Measurements from ENCODE around the gene SNX6.

The SNX6 gene

GRCh38 chr14:34610101-34610500 lies 19.8 kb downstream of the SNX6 start:
- Histone ChIP-seq H2AFZ (ENCODE audit: low read length) (no peak overlapping the region), H3K9me2 (ENCODE audit: low read depth, low read length) (no peaks in the 10 kb centered on the region), H3K4me2 (ENCODE audit: low read length) (no peak overlapping the region), H3K9me3 (ENCODE audit: low read length) (no peaks in the 10 kb centered on the region), H3K36me3 (ENCODE audit: insufficient read depth, low read length) (peaks cover 35% of the 10 kb centered on the region), H3K79me2 (ENCODE audit: insufficient read depth, low read length) (no peaks in the 10 kb centered on the region), H3F3A (ENCODE audit: insufficient read depth, low read length) (no peaks in the 10 kb centered on the region), H3K27ac (ENCODE audit: low read depth, low read length, poor library complexity, severe bottlenecking) (no peak overlapping the region), H3K27me3 (ENCODE audit: insufficient read depth, low read length) (no peaks in the 10 kb centered on the region), H3K4me3 (ENCODE audit: low read depth, low read length, poor library complexity, severe bottlenecking) (no peak overlapping the region), H3K4me1 (ENCODE audit: insufficient read depth, low read length, severe bottlenecking) (no peaks in the 10 kb centered on the region), H3K9ac (ENCODE audit: low read length) (no peak overlapping the region), H4K20me1 (ENCODE audit: insufficient read depth, low read length) (no peaks in the 10 kb centered on the region)
- TF ChIP-seq EZH2 (IDR thresholded peaks at IDR 0.05; ENCODE audit: borderline replicate concordance, low read length) (no peak), CTCF (IDR thresholded peaks at IDR 0.05; ENCODE audit: low read length) (no peak)

DNA sequence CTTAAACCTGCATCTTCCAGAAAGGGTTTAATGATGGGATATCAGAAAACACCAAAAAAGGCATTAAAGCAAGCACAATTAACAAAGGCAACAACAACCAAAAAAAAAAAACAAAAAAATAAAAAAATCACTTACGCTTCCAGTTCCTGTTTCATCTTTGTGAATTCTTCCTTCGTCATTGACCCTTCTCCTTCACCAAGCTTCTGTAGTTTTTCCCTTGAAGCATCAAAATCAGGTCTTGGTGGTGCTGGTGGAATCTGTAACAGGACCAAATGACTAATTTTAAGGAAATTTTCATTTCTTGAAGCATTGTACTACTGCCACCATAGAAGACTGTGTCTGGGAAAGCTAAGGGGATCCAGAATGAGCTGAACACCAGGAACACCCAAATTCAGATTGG lies 24.5 kb downstream of the SNX6 start:
- peaks cover 70% of the 10 kb centered on the region for H3K36me3 ChIP-seq (ENCODE audit: insufficient read depth, low read length)

DNA sequence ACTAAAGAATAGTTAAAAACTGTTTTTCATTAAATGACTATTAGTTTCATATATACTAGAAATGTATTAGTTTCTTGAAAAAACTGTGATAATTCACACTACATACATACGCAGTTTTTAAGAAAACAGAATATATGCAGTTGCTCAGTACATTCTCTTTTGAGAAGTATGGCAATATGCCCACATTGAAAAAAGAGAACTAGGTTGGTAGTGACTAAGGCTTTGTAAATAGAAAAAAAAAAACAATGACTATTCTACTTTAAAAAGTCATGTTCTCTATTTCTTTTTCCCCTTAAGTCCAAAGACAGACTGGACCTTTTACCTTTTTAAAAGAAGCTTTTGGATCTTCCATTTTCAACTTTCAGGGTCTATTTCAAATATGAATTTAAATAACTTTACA lies 25.0 kb downstream of the SNX6 start:
- Histone ChIP-seq H3K27me3 (ENCODE audit: insufficient read depth, low read length) (no peaks in the 10 kb centered on the region), H2AFZ (ENCODE audit: low read length) (no peak overlapping the region), H3K36me3 (ENCODE audit: insufficient read depth, low read length) (peaks cover 75% of the 10 kb centered on the region), H3K9me2 (ENCODE audit: low read depth, low read length) (no peaks in the 10 kb centered on the region), H3K27ac (ENCODE audit: low read depth, low read length, poor library complexity, severe bottlenecking) (no peak overlapping the region), H3K9me3 (ENCODE audit: low read length) (no peaks in the 10 kb centered on the region), H3K4me1 (ENCODE audit: insufficient read depth, low read length, severe bottlenecking) (no peaks in the 10 kb centered on the region), H4K20me1 (ENCODE audit: insufficient read depth, low read length) (no peaks in the 10 kb centered on the region), H3K79me2 (ENCODE audit: insufficient read depth, low read length) (no peaks in the 10 kb centered on the region), H3K4me3 (ENCODE audit: low read depth, low read length, poor library complexity, severe bottlenecking) (no peak overlapping the region), H3F3A (ENCODE audit: insufficient read depth, low read length) (no peaks in the 10 kb centered on the region), H3K4me2 (ENCODE audit: low read length) (no peak overlapping the region), H3K9ac (ENCODE audit: low read length) (no peak overlapping the region)
- TF ChIP-seq EZH2 (IDR thresholded peaks at IDR 0.05; ENCODE audit: borderline replicate concordance, low read length) = no peak
- TF ChIP-seq CTCF (IDR thresholded peaks at IDR 0.05; ENCODE audit: low read length) = no peak

More for the DNA sequence above, 24.5 kb downstream of the SNX6 start:
- H3K79me2 ChIP-seq (ENCODE audit: insufficient read depth, low read length) = no peaks in the 10 kb centered on the region
- no peaks in the 10 kb centered on the region for H3K27me3 ChIP-seq (ENCODE audit: insufficient read depth, low read length)
- H2AFZ ChIP-seq (ENCODE audit: low read length) = no peak overlapping the region
- H3K4me2 ChIP-seq (ENCODE audit: low read length) = no peak overlapping the region
- TF ChIP-seq CTCF (IDR thresholded peaks at IDR 0.05; ENCODE audit: low read length) = no peak
- no peak for TF ChIP-seq EZH2 (IDR thresholded peaks at IDR 0.05; ENCODE audit: borderline replicate concordance, low read length)
- H3K27ac ChIP-seq (ENCODE audit: low read depth, low read length, poor library complexity, severe bottlenecking) = no peak overlapping the region
- H3K4me3 ChIP-seq (ENCODE audit: low read depth, low read length, poor library complexity, severe bottlenecking) = no peak overlapping the region
- H3K9ac ChIP-seq (ENCODE audit: low read length) = no peak overlapping the region
- no peaks in the 10 kb centered on the region for H3K4me1 ChIP-seq (ENCODE audit: insufficient read depth, low read length, severe bottlenecking)
- no peaks in the 10 kb centered on the region for H3K9me2 ChIP-seq (ENCODE audit: low read depth, low read length)
- no peaks in the 10 kb centered on the region for H4K20me1 ChIP-seq (ENCODE audit: insufficient read depth, low read length)
- no peaks in the 10 kb centered on the region for H3F3A ChIP-seq (ENCODE audit: insufficient read depth, low read length)
- H3K9me3 ChIP-seq (ENCODE audit: low read length) = no peaks in the 10 kb centered on the region

All from OCI-LY1 (cell line).